Heart right ventricle (tissue), 16 donors: ENCODE measurements around the gene UCK1. TPM values are rescaled to one million over a fixed set of nuclear protein-coding genes. Genes with fewer than 3 reads are reported as not detected.

Experiments
- ATAC-seq, 8 donors: fragments of 200-7000 bp; cut with Tn5 transposase; one replicate each; pipeline ENCODE4 v1.9.1; 2020; ENCODE audit warnings: mild to moderate bottlenecking in 8 of 8, moderate library complexity in 8 of 8, moderate number of reproducible peaks in 1 of 8
- DNase-seq, 2 donors: peaks; one replicate each; pipeline ENCODE4 v3.0.0-alpha.2; 2020
- H3K27ac ChIP-seq, 10 donors: fragments of 200-600 bp; sonication (generic) in 2 of 10; one replicate each; pipeline versions ENCODE4 v1.5.0 to v1.8.0; 2020 to 2022; ENCODE audit warnings: mild to moderate bottlenecking in 3 of 10
- H3K27me3 ChIP-seq, 7 donors: fragments of 200-600 bp; one replicate each; pipeline ENCODE4 v1.8.0; 2021 to 2022; ENCODE audit warnings: mild to moderate bottlenecking in 2 of 7
- H3K36me3 ChIP-seq, 9 donors: fragments of 200-600 bp; sonication (generic) in 1 of 9; one replicate each; pipeline versions ENCODE4 v1.5.0 to v1.8.0; 2020 to 2022; ENCODE audit warnings: mild to moderate bottlenecking in 2 of 9
- H3K4me1 ChIP-seq, 9 donors: fragments of 200-600 bp; sonication (generic) in 1 of 9; one replicate each; pipeline versions ENCODE4 v1.5.0 to v1.8.0; 2020 to 2022; ENCODE audit warnings: mild to moderate bottlenecking in 4 of 9
- H3K4me3 ChIP-seq, 10 donors: fragments of 200-600 bp; sonication (generic) in 2 of 10; one replicate each; pipeline versions ENCODE4 v1.5.0 to v1.8.0; 2020 to 2022; ENCODE audit warnings: mild to moderate bottlenecking in 7 of 10, moderate library complexity in 2 of 10
- H3K9me3 ChIP-seq, 11 donors: fragments of 200-600 bp in 10 of 11; sonication (generic) in 2 of 11; one replicate each; pipeline versions ENCODE4 v1.5.0 to v1.8.0; 2013 to 2022; ENCODE audit warnings: mild to moderate bottlenecking in 2 of 11, control low read depth in 1 of 11, moderate library complexity in 1 of 11
- CTCF ChIP-seq, 9 donors: fragments of 200-600 bp; sonication (generic) in 2 of 9; IDR thresholded peaks; one replicate each; pipeline versions ENCODE4 v1.5.0 to v1.8.0; 2021 to 2022; ENCODE audit warnings: antibody characterized with exemption in 9 of 9, mild to moderate bottlenecking in 5 of 9, moderate library complexity in 1 of 9
- WGBS, 2 donors: extraction: QIAGEN DNeasy Blood & Tissue Kit; methylation state at CpG; one replicate each; pipeline ENCODE4 v1.1.7; 2013; ENCODE audit warnings: inconsistent platforms in 1 of 2; 5-methylcytosine and 5-hydroxymethylcytosine counted together
- intact Hi-C, 10 donors: fragments of 100-400 bp; cut with DNase I; formaldehyde crosslinking; loops; one replicate each; pipeline versions ENCODE4 v1.11.1 to v1.14.2; 2022
- polyA plus RNA-seq, 2 donors: library from polyadenylated mRNA; stranded (reverse); fragments of 200-250 nt; gene quantifications; one replicate each; pipeline ENCODE4 v1.2.3, GENCODE V29; 2013
- total RNA-seq, 10 donors: library from RNA; stranded (reverse); fragmentation: NEBNext Ultra II Directional in 3 of 10; extraction: Animal tissue kit (Norgen Biotek cat#: 25700) in 3 of 10; gene quantifications; one replicate each; pipeline versions ENCODE4 v1.2.1 to v1.2.4, GENCODE V29; 2021 to 2023
- donor health status: Arrhythmogenic right ventricular cardiomyopathy.
- donor health status: ischemic (EF 13 %, LVEDD 7.1; RV severe dilation, severe dysfunction).
- donor health status: healthy with polysubstance abuse.
- donor health status: DM: no; HTN: yes; CAD: no.
- donor health status: DM: no; HTN: no; CAD: no.
- donor health status: ischemic (EF 25% LVEDD 6.9; RV normal size, moderate dysfunction).
- donor health status: ischemic (EF 25% LVEDD 5.7; RV mildly dilated, moderate dysfunction).
- donor health status: healthy.
- donor health status: DM: yes; HTN: yes; CAD: no.
- donor health status: Ischemic cardiomyopathy.
- donor health status: ischemic (EF 35%, LVEDD 5.7; RV mildly dilated, moderate dysfunction).
- donor health status: nonischemic (EF 11% LVEDD 7.7; RV severe dilation, severe dysfunction).
- donor health status: DM: yes; HTN: yes; CAD: no.
- donor health status: PGD.
- donor health status: ischemic (EF 29% LVEDD 5.4; RV normal size, mild dysfunction).
- donor health status: nonischemic (EF 23%, LVEDD 6.1; RV moderate dilation, normal function).

The UCK1 gene
- total and polyA plus RNA-seq, 12 donors = 16.6 to 32.7 (median 22.6) TPM

- H3K4me3 ChIP-seq = no peak overlapping the region
- no peak overlapping the region for H3K27ac ChIP-seq
- ATAC-seq (no peak), DNase-seq (no peak)
- WGBS, 2 donors = 99% methylated on average over 5 of the region's 5 CpGs
- H3K36me3 ChIP-seq = peaks cover 0 to 25% (median 10%) of the 10 kb centered on the region in 9 donors
- peaks cover 0 to 35% (median 5%) of the 10 kb centered on the region in 11 donors for H3K9me3 ChIP-seq
- intact Hi-C loops = no loop called here
- no peaks in the 10 kb centered on the region for H3K27me3 ChIP-seq
- TF ChIP-seq CTCF (IDR thresholded peaks at IDR 0.05) = no peak
- H3K4me1 ChIP-seq = no peaks in the 10 kb centered on the region
Measured at GRCh38 chr9:131565369-131565768, 34.3 kb upstream of the UCK1 start.

GRCh38 chr9:131562032-131562959 is 31.2 kb upstream of the UCK1 start:
- H3K4me3 ChIP-seq = no peak overlapping the region
- WGBS, 2 donors = 55 to 57% methylated on average over 9 of the region's 9 CpGs
- peaks cover 0 to 36% (median 5%) of the 10 kb centered on the region in 11 donors for H3K9me3 ChIP-seq
- intact Hi-C loops = no loop called here
- H3K27me3 ChIP-seq = no peaks in the 10 kb centered on the region
- ATAC-seq (no peak), DNase-seq (no peak)
- H3K27ac ChIP-seq = no peak overlapping the region
- no peaks in the 10 kb centered on the region for H3K4me1 ChIP-seq
- H3K36me3 ChIP-seq = peaks cover 0 to 1% (median 0%) of the 10 kb centered on the region in 9 donors
- TF ChIP-seq CTCF (IDR thresholded peaks at IDR 0.05) = no peak

- intact Hi-C loops = no loop called here
- H3K9me3 ChIP-seq = peaks cover 0 to 31% (median 2%) of the 10 kb centered on the region in 11 donors
- H3K27me3 ChIP-seq = peaks cover 0 to 21% (median 16%) of the 10 kb centered on the region in 7 donors
- no peak overlapping the region for H3K4me3 ChIP-seq
- WGBS, 2 donors = 77 to 89% methylated on average over 1 of the region's 1 CpG
- no peak overlapping the region for H3K27ac ChIP-seq
- no peaks in the 10 kb centered on the region for H3K36me3 ChIP-seq
- no peak for ATAC-seq
- no peak for TF ChIP-seq CTCF (IDR thresholded peaks at IDR 0.05)
- no peaks in the 10 kb centered on the region for H3K4me1 ChIP-seq
- no peak for DNase-seq
Measured at GRCh38 chr9:131559421-131560000, 28.4 kb upstream of the UCK1 start.

GRCh38 chr9:131557855-131558548 is 26.9 kb upstream of the UCK1 start:
- Histone ChIP-seq H3K4me3 (no peak overlapping the region), H3K36me3 (no peaks in the 10 kb centered on the region), H3K9me3 (peaks cover 0 to 20% (median 0%) of the 10 kb centered on the region in 11 donors), H3K27ac (no peak overlapping the region), H3K4me1 (no peaks in the 10 kb centered on the region), H3K27me3 (peaks cover 0 to 35% (median 29%) of the 10 kb centered on the region in 7 donors)
- intact Hi-C loops = no loop called here
- 94 to 95% methylated on average over 24 to 25 of the region's 25 CpGs for WGBS, 2 donors
- ATAC-seq (peak in 3 of 8 donors; percentile 19 to 43 (median 20)), DNase-seq (no peak)
- TF ChIP-seq CTCF (IDR thresholded peaks at IDR 0.05) = no peak
